Uterus (tissue), 4 donors: ENCODE measurements around the gene PLCH2. TPM values are rescaled to one million over a fixed set of nuclear protein-coding genes. Genes with fewer than 3 reads are reported as not detected.

Experiments used
- DNase-seq, 2 donors: peaks; one replicate each; pipeline ENCODE4 v3.0.0-alpha.2; 2019 to 2020
- H3K27ac ChIP-seq, 2 donors: fragments of 200-600 bp; sonication (generic); 1 replicate in 1 of 2; 2 replicates in 1 of 2; pipeline ENCODE4 v1.5.1; 2016 to 2018
- H3K27me3 ChIP-seq, 2 donors: fragments of 200-600 bp; sonication (generic); one replicate each; pipeline ENCODE4 v1.5.1; 2018 to 2019; ENCODE audit warnings: control low read depth in 1 of 2
- H3K36me3 ChIP-seq, 2 donors: fragments of 200-600 bp; sonication (generic); one replicate each; pipeline ENCODE4 v1.5.1; 2019; ENCODE audit warnings: control low read depth in 1 of 2
- H3K4me1 ChIP-seq, 2 donors: fragments of 200-600 bp; sonication (generic); one replicate each; pipeline ENCODE4 v1.5.1; 2018 to 2019; ENCODE audit warnings: control low read depth in 1 of 2
- H3K4me3 ChIP-seq, 2 donors: fragments of 200-600 bp; sonication (generic); 1 replicate in 1 of 2; 2 replicates in 1 of 2; pipeline ENCODE4 v1.5.1; 2018 to 2019; ENCODE audit warnings: mild to moderate bottlenecking in 1 of 2
- H3K9me3 ChIP-seq, 2 donors: fragments of 200-600 bp; sonication (generic); one replicate each; pipeline ENCODE4 v1.5.1; 2019; ENCODE audit warnings: control low read depth in 1 of 2
- POLR2A ChIP-seq, 2 donors: fragments of 450-650 bp; IDR thresholded peaks; one replicate each; pipeline ENCODE4 v1.6.1; 2016; ENCODE audit warnings: antibody characterized with exemption in 2 of 2, mild to moderate bottlenecking in 1 of 2, moderate library complexity in 1 of 2
- intact Hi-C: fragments of 100-400 bp; cut with DNase I; formaldehyde crosslinking; loops from one replicate; pipeline ENCODE4 v1.15.1; 2023; ENCODE audit warnings: low total_unique reads
- total RNA-seq, 4 donors: library from RNA; depleted of rRNA in 3 of 4; stranded (reverse); fragments of >200 nt in 3 of 4; gene quantifications; one replicate each; pipeline versions ENCODE4 v1.1.0 to v1.2.4, GENCODE V29; 2014 to 2023
- TF ChIP-seq, protein P1 (sequence below), 4 experiments: fragments of 200-600 bp in 2 of 4; fragments of 450-650 bp in 2 of 4; sonication (generic) in 2 of 4; IDR thresholded peaks; one replicate each; pipeline ENCODE4 v1.5.1; 2016 to 2019; ENCODE audit warnings: antibody characterized with exemption in 4 of 4, mild to moderate bottlenecking in 2 of 4, moderate library complexity in 1 of 4
- donor health status: DM: yes; HTN: yes; CAD: no.

Gene PLCH2
- total RNA-seq, 4 donors from 2014 or later = 0.21 to 3.0 TPM; not detected in 2

DNA sequence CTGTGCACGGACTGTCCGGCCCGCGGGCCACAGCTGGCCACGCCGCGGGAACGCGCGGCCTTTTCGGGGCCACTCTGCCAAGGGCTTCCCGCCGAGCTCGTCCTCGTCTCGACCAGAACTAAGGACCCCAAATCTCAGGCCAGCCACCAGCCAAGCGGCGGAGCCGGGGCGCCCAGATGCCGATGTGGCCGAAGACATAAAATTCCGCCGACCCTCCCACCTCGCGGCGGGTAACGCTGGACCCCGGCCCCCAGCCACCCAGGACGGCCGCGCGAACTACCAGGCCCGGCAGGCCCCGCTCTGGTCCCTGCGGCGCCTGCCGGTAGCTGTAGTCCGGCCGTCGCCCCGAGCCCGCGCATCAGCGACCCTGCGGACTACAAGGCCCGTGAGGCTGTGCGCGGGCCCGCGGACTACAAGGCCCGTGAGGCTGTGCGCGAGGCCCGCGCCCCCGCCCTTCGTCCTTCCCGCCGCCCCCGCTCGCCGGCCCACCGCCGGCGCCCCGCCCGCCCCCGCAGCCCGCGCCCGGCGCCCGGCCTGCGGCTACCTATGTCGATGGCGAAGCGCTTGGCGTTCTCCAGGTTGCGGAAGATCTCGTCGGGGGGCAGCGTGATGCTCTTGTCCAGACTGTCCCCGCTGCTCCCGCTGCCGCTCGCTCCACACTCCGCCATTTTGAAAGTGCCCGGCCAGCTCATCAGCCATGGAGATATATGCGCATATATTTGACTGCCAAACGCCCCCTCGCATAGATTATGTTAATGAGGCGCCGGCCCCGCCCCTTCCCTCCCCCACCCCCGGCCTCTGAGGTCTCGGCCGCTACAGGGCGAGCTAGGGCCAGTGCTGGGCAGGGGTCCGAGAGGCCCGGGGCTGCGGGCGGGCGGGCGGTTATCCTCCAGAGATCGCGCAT lies 50.1 kb downstream of the PLCH2 start, which contains the start of gene PANK4:
TSS of gene PANK4 (minus strand) at position 677 of the 904 bp plus-strand sequence. CDS start at position 668, 9 bp downstream.
- H3K27me3 ChIP-seq = peaks cover 9 to 14% of the 10 kb centered on the region in 2 donors
- H3K4me1 ChIP-seq = peaks cover 0 to 33% of the 10 kb centered on the region in 2 donors
- intact Hi-C loops = no loop called here
- H3K9me3 ChIP-seq = no peaks in the 10 kb centered on the region
- peak within 1 kb of the TSS; percentile 80 to 92 for H3K27ac ChIP-seq
- TF ChIP-seq, protein P1, sequence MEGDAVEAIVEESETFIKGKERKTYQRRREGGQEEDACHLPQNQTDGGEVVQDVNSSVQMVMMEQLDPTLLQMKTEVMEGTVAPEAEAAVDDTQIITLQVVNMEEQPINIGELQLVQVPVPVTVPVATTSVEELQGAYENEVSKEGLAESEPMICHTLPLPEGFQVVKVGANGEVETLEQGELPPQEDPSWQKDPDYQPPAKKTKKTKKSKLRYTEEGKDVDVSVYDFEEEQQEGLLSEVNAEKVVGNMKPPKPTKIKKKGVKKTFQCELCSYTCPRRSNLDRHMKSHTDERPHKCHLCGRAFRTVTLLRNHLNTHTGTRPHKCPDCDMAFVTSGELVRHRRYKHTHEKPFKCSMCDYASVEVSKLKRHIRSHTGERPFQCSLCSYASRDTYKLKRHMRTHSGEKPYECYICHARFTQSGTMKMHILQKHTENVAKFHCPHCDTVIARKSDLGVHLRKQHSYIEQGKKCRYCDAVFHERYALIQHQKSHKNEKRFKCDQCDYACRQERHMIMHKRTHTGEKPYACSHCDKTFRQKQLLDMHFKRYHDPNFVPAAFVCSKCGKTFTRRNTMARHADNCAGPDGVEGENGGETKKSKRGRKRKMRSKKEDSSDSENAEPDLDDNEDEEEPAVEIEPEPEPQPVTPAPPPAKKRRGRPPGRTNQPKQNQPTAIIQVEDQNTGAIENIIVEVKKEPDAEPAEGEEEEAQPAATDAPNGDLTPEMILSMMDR (IDR thresholded peaks at IDR 0.05) = peak in 2 of 4 experiments; percentile 29 to 51
- TF ChIP-seq POLR2A (IDR thresholded peaks at IDR 0.05) = peak in 1 of 2 donors; percentile 71
- H3K36me3 ChIP-seq = no peaks in the 10 kb centered on the region
- peak; percentile 88 to 93 for DNase-seq
- peak within 1 kb of the TSS; percentile 60 to 73 for H3K4me3 ChIP-seq

DNA sequence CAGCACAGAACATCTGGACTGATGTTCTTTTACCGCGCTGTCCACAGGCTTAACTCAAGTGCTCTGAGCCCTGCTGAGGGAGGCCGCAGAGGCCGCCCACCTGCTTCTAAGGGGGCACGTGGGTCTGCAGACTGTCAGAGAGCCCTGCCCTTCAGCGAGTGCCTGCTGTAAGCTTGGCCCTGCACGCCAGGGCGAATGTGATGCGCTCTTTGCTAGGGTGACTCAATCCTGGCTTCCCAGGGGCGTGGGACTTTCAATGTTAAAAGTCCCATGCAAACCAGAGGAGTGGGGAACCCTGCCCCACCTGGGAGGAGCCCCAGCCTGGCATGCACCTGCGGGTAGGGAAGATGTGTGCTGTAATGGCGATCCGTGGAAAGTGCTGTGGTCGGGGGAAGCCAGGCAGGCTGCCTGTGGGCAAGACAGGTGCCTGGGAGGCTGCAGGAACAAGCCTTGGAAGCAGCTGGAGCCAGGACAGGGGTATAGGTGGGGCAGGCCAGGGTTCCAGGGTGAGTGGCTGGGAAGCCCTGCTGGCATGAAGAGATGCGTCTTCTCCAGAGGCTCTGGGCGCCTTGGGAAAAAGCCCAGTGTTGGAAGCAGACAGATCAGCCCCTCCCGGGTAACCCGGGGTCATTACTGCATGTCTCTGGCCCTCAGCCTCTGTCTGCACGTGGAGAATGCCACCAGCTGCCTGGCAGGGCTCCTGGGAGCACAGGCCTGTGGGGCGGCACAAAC lies 50.9 kb downstream of the PLCH2 start:
- Histone ChIP-seq H3K27me3 (peaks cover 14 to 16% of the 10 kb centered on the region in 2 donors), H3K4me3 (peak overlapping the region; percentile 29 to 60), H3K27ac (peak overlapping the region; percentile 80 to 92), H3K9me3 (no peaks in the 10 kb centered on the region), H3K4me1 (peaks cover 0 to 33% of the 10 kb centered on the region in 2 donors), H3K36me3 (no peaks in the 10 kb centered on the region)
- DNase-seq = no peak
- intact Hi-C loops = no loop called here
- no peak for TF ChIP-seq POLR2A (IDR thresholded peaks at IDR 0.05)
- TF ChIP-seq, protein P1 (IDR thresholded peaks at IDR 0.05) = no peak

DNA sequence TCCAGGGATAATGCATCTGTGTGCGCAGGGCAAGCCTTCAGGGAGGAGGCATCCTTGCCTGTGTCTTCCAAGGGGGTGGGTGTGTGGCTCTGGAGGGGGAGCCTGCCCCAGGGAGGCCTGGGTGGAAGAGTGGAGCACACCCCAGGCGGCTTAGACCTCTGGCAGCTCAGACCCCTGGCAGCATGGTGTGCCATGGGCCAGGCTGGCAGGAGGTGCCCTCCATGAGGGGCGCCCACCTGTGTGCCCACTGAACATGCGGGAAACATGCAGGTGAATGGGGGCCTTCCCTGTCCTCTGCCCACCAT lies 51.4 kb downstream of the PLCH2 start:
- no peak for DNase-seq
- no peak overlapping the region for H3K4me3 ChIP-seq
- intact Hi-C loops = no loop called here
- H3K9me3 ChIP-seq = no peaks in the 10 kb centered on the region
- peaks cover 17 to 22% of the 10 kb centered on the region in 2 donors for H3K27me3 ChIP-seq
- H3K36me3 ChIP-seq = no peaks in the 10 kb centered on the region
- peak overlapping the region in 1 of 2 donors; percentile 20 for H3K27ac ChIP-seq
- peaks cover 0 to 33% of the 10 kb centered on the region in 2 donors for H3K4me1 ChIP-seq
- no peak for TF ChIP-seq POLR2A (IDR thresholded peaks at IDR 0.05)
- TF ChIP-seq, protein P1 (IDR thresholded peaks at IDR 0.05) = no peak

DNA sequence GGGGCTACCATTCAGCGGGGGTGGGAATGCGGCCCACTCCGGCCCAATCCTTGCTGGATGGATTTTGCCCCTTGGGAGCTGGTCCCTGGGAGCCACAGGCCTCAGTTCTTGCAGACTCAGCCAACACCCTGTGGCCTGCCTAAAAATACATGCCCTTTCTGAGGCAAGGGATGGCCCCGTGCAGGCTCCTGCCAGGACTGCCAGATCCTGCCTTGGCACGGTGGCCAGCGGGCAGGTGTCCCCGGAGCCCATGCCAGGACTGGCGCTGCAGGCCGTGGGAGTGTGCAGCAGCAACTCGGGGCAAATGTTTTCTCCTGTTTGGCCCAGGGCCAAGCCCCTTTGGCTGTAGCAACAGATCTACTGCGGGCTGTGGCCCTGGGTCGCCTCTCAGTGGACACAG lies 51.9 kb downstream of the PLCH2 start:
- intact Hi-C loops = no loop called here
- no peak for TF ChIP-seq POLR2A (IDR thresholded peaks at IDR 0.05)
- TF ChIP-seq, protein P1 (IDR thresholded peaks at IDR 0.05) = no peak
- H3K4me3 ChIP-seq = no peak overlapping the region
- H3K27me3 ChIP-seq = peaks cover 19 to 25% of the 10 kb centered on the region in 2 donors
- DNase-seq = peak in 1 of 2 donors; percentile 48
- H3K27ac ChIP-seq = peak overlapping the region; percentile 15 to 46
- H3K36me3 ChIP-seq = no peaks in the 10 kb centered on the region
- H3K9me3 ChIP-seq = no peaks in the 10 kb centered on the region
- H3K4me1 ChIP-seq = peaks cover 0 to 33% of the 10 kb centered on the region in 2 donors
